ENCODE data around the gene TOR2A.

TOR2A gene

DNA sequence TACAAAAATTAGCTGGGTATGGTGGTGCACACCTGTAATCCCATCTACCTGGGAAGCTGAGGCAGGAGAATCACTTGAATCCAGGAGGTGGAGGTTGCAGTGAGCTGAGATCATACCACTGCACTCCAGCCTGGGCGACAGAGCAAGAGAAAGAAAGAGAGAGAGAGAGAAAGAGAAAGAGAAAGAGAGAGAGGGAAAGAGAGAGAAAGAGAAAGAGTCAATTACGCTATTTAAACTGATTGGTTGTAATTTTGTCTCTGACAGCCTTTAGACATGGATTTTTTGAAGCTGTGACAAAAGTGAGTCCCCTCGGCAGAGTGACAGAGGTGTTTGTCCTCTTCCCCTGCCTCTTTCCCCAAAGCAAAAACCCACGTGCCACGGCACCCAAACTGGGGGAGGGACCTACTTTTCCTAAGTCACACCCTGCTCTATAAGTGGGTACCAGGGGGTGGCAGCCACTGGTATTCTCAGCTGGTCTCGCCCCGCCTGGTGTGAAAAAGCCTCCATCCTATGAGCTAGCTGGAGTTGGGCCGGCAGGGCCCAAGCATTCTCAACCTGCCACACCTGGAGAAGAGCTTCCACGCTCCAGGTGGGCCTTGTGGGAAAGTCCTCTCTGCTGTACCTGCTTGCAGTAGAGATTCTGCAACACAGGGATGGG, 31.7 kb downstream of the TOR2A start:
- H3K27ac ChIP-seq: no peak overlapping the region

DNA sequence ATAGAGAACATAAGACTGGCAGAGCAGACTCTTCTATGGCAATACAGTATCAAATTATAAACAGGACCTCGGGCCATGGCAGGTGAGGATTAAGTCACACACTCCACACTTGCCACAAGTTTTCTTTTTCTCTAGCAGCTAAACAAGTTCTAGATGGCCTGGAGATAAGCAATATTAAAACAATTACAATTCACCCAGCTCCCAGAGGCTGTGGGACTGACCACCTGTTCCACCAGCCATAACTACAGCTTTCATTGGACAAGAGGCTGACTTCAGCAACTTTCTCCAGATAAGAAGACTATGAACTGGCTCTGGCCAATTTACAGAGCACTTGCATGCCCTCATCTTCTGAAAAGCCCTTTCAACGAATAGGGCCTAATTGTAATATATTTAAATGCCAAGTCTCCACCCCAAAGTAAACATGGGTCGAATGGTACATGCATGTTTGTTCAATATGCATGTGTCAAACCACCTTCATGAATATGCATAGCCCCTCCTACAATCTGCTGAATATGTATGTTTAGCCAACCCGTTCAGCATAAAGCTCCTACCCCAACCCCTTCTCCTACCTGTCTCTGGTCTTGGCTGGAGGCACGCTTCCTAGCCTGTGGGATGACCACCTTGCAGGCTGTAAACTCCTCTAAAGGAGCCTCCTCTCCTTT, 34.4 kb downstream of the TOR2A start:
- H3K27ac ChIP-seq: peak overlapping the region; percentile 62; the same call in 1 of the 2 replicates
- no peak for TF ChIP-seq CTCF (IDR thresholded peaks at IDR 0.05)
- TF ChIP-seq ZFX (IDR thresholded peaks at IDR 0.05; ENCODE audit: borderline replicate concordance): no peak

More for the DNA sequence above, 31.7 kb downstream of the TOR2A start:
- TF ChIP-seq CTCF (IDR thresholded peaks at IDR 0.05) (no peak), ZFX (IDR thresholded peaks at IDR 0.05; ENCODE audit: borderline replicate concordance) (no peak)

GRCh38 chr9:127700140-127700539, 35.0 kb downstream of the TOR2A start:
- peak overlapping the region; percentile 62; the same call in 1 of the 2 replicates for H3K27ac ChIP-seq
- TF ChIP-seq ZFX (IDR thresholded peaks at IDR 0.05; ENCODE audit: borderline replicate concordance) (no peak), CTCF (IDR thresholded peaks at IDR 0.05) (no peak)

DNA sequence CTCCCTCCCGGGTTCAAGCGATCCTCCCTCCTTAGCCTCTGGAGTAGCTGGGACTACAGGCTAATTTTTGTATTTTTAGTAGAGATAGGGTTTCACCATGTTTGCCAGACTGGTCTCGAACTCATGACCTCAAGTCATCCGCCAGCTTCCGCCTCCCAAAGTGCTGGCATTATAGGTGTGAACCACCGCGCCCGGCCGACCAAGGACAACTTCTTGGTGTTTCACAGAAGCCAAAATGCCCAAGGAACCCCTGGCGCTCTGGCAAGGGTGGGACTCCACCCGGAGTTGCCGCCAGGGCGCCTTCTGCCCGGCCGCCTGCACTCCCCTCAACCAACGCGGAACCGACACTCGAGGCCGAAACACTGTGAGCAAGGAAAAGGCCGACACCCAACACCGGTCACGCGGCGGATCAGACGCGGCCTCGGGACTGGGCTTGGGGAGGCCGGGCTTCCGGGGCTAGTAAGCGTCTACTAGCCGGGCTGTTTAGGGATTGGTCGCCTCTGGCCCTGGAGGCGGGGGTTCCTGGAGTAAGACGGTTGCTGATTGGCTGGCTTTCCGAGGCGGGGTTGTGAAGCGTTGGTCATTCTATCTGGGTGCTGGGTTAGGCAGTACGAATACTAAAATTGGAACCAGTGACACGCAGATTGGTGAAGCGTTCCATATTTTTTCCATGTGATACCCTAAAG, 36.0 kb downstream of the TOR2A start:
- H3K27ac ChIP-seq: peak overlapping the region; percentile 62
- no peak for TF ChIP-seq ZFX (IDR thresholded peaks at IDR 0.05; ENCODE audit: borderline replicate concordance)

- peak overlapping the region; percentile 62; the same call in 1 of the 2 replicates for H3K27ac ChIP-seq
Observed at GRCh38 chr9:127698386-127698785, 36.7 kb downstream of the TOR2A start.

GRCh38 chr9:127697575-127697974, 37.5 kb downstream of the TOR2A start:
- TF ChIP-seq CTCF (IDR thresholded peaks at IDR 0.05): no peak
- no peak for TF ChIP-seq ZFX (IDR thresholded peaks at IDR 0.05; ENCODE audit: borderline replicate concordance)
- no peak overlapping the region for H3K27ac ChIP-seq

More at GRCh38 chr9:127698386-127698785, 36.7 kb downstream of the TOR2A start:
- no peak for TF ChIP-seq ZFX (IDR thresholded peaks at IDR 0.05; ENCODE audit: borderline replicate concordance)
- no peak for TF ChIP-seq CTCF (IDR thresholded peaks at IDR 0.05)

DNA sequence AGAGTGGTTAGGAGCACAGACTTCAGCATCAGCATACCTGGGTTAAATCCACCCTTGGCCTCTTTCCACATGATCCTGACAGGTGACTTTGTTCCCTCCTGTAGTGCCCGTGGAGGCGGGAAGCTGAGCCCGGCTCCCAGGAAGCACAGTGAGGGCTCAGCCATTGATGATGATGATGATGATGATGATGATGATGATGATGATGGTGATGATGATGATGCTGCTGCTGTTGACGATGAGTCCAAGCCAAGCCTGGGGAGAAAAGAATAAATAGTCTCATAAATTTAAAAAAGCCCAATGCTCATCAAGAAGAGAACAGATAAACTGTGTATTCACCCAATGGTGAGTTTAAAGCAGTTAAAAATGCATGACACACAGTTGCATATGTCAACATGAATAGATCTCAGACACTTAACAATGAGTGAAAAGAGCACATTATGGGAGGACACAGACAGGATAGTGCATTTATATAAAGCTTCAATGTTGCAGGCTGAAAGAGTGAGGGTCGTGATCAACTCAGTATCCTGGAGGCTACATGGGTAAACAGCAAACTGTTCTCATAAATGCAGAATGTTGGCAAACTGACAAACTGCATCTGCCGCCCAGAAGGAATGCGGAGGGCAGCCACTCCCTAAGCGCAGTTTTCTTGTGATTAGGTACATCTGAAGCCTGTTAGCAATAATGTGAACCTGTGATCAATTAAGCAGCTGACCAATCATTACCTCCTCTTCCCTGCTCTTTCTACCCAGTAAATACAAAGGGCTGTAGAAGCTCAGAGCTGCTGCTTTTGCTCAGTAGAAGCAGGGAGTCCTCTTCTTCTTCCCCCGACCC, 40.0 kb downstream of the TOR2A start:
- no peak for TF ChIP-seq ZFX (IDR thresholded peaks at IDR 0.05; ENCODE audit: borderline replicate concordance)
- no peak overlapping the region for H3K27ac ChIP-seq

Data from 22Rv1 (cell line).